ENCODE results near the gene BBOX1. TPM values are rescaled to one million over a fixed set of nuclear protein-coding genes. Genes with fewer than 3 reads are reported as not detected.

The BBOX1 gene
- total and polyA plus RNA-seq, 2 donors (not counting 3 experiments of a cell fraction or from before 2014, with no cell fraction given), result not detected

GRCh38 chr11:27112946-27113345 is 72.3 kb downstream of the BBOX1 start:
- H3K4me3 ChIP-seq (replicated peaks in 1 of 3; ENCODE audit: insufficient read depth in 1 of 3, low read depth in 1 of 3, low read length in 3 of 3), result no peak overlapping the region
- dilution Hi-C loops (cut with MboI; ENCODE audit: extremely low pct_ligation_motif_present, low sequenced_read_pairs), result no loop called here
- no peaks in the 10 kb centered on the region for H3K27me3 ChIP-seq (ENCODE audit: control insufficient read depth in 2 of 2, insufficient read depth in 2 of 2, low read length in 2 of 2)
- ChIA-PET CTCF (no interaction called here), POLR2A (no interaction called here)
- H3K9ac ChIP-seq (replicated peaks; ENCODE audit: extremely low read depth, insufficient read depth, low read length), result no peak overlapping the region
- no peaks in the 10 kb centered on the region for H3K4me1 ChIP-seq (ENCODE audit: control insufficient read depth, extremely low read depth, insufficient read depth, low read length)
- H4K20me1 ChIP-seq (replicated peaks; ENCODE audit: control insufficient read depth, extremely low read depth, insufficient read depth, low read length), result no peaks in the 10 kb centered on the region
- H3K27ac ChIP-seq (ENCODE audit: insufficient read depth, low read depth, low read length), result no peak overlapping the region
- H3K9me3 ChIP-seq (replicated peaks; ENCODE audit: control insufficient read depth, insufficient read depth, low read length), result no peaks in the 10 kb centered on the region
- no peaks in the 10 kb centered on the region for H3K9me1 ChIP-seq (replicated peaks; ENCODE audit: control insufficient read depth, extremely low read depth, insufficient read depth, low read length)
- H2AFZ ChIP-seq (ENCODE audit: low read depth, low read length), result no peak overlapping the region
- intact Hi-C loops (cut with micrococcal nuclease), result no loop called here
- H3K4me2 ChIP-seq (ENCODE audit: insufficient read depth, low read length), result no peak overlapping the region
- BruUV-seq (replicated peaks), result no TSS peak
- TF ChIP-seq JUN (IDR thresholded peaks at IDR 0.05; ENCODE audit: borderline replicate concordance, insufficient read depth, insufficient read length, low read depth) (no peak), EZH2 (IDR thresholded peaks at IDR 0.05; ENCODE audit: borderline replicate concordance, low read depth, low read length, severe bottlenecking) (no peak), MYC (IDR thresholded peaks at IDR 0.05; ENCODE audit: low read depth, low read length) (no peak), CTCF (IDR thresholded peaks at IDR 0.05; ENCODE audit: extremely low read depth in 1 of 2, insufficient read depth in 1 of 2, low read depth in 1 of 2, low read length in 2 of 2) (no peak), GATA2 (IDR thresholded peaks at IDR 0.05; ENCODE audit: insufficient read depth, insufficient read length, low read depth, low read length) (no peak), POLR2AphosphoS5 (IDR thresholded peaks at IDR 0.05; ENCODE audit: insufficient read depth, low read depth, low read length) (no peak), MAX (IDR thresholded peaks at IDR 0.05; ENCODE audit: insufficient read depth, insufficient read length) (no peak), POLR2A (IDR thresholded peaks at IDR 0.05; ENCODE audit: low read depth, low read length) (no peak), FOS (IDR thresholded peaks at IDR 0.05; ENCODE audit: borderline replicate concordance, insufficient read depth, low read length) (no peak)
- no peaks in the 10 kb centered on the region for H3K79me2 ChIP-seq (ENCODE audit: control insufficient read depth, insufficient read depth, low read length)
- FAIRE-seq, result no peak
- no peaks in the 10 kb centered on the region for H3K36me3 ChIP-seq (ENCODE audit: control insufficient read depth in 2 of 2, extremely low read depth in 1 of 2, insufficient read depth in 2 of 2, low read length in 2 of 2)
- no peak for DNase-seq (ENCODE audit: low read depth, low spot score)
